CD14-positive monocyte (primary cell): Measurements from ENCODE around the gene RNU11. TPM values are rescaled to one million over a fixed set of nuclear protein-coding genes. Genes with fewer than 3 reads are reported as not detected.
A peak's percentile ranks its signal among the peaks of the same experiment; 100 is the strongest.

Experiments used
- DNase-seq, 3 donors: peaks; one replicate each; pipeline ENCODE4 v3.0.0-alpha.2; 2011 to 2022
- H2AFZ ChIP-seq: 2 replicates; pipeline ENCODE4 v1.6.0; 2012; ENCODE audit warnings: mild to moderate bottlenecking, low read depth, low read length, inconsistent platforms; ENCODE audit not compliant: insufficient read depth, poor library complexity, severe bottlenecking
- H3K27ac ChIP-seq, 2 donors: 1 replicate in 1 of 2; 2 replicates in 1 of 2; pipeline ENCODE4 v1.5.1; 2012 to 2013; ENCODE audit warnings: low read length in 2 of 2, control low read depth in 1 of 2, inconsistent platforms in 1 of 2, low read depth in 1 of 2, mild to moderate bottlenecking in 1 of 2
- H3K27me3 ChIP-seq, 2 donors: one replicate each; pipeline versions ENCODE4 v1.6.0 to v1.6.1; 2011 to 2013; ENCODE audit warnings: low read length in 2 of 2; ENCODE audit not compliant: control insufficient read depth in 2 of 2, insufficient read depth in 2 of 2
- H3K36me3 ChIP-seq, 2 donors: replicated peaks in 1 of 2; 1 replicate in 1 of 2; 2 replicates in 1 of 2; pipeline versions ENCODE4 v1.5.1 to v1.6.1; 2012 to 2013; ENCODE audit warnings: low read length in 2 of 2, control low read depth in 1 of 2, inconsistent platforms in 1 of 2, mild to moderate bottlenecking in 1 of 2; ENCODE audit not compliant: insufficient read depth in 2 of 2, control insufficient read depth in 1 of 2
- H3K4me1 ChIP-seq, 2 donors: 1 replicate in 1 of 2; 2 replicates in 1 of 2; pipeline versions ENCODE4 v1.5.1 to v1.6.1; 2012 to 2013; ENCODE audit warnings: low read length in 2 of 2, control low read depth in 1 of 2, inconsistent platforms in 1 of 2, mild to moderate bottlenecking in 1 of 2, moderate library complexity in 1 of 2; ENCODE audit not compliant: insufficient read depth in 2 of 2, control insufficient read depth in 1 of 2
- H3K4me2 ChIP-seq: replicated peaks from 2 replicates; pipeline ENCODE3; 2012; ENCODE audit warnings: low read length, moderate library complexity, mild to moderate bottlenecking; ENCODE audit not compliant: poor library complexity, severe bottlenecking; ENCODE audit errors: extremely low read depth
- H3K4me3 ChIP-seq, 3 experiments: fragments of 200-600 bp in 1 of 3; sonication (generic) in 1 of 3; replicated peaks in 1 of 3; 1 replicate in 2 of 3; 2 replicates in 1 of 3; pipeline ENCODE4 v1.5.1; 2011 to 2013; ENCODE audit warnings: low read length in 3 of 3, mild to moderate bottlenecking in 3 of 3, control low read depth in 2 of 3, low read depth in 2 of 3, inconsistent platforms in 1 of 3, moderate library complexity in 1 of 3
- H3K79me2 ChIP-seq: 2 replicates; pipeline ENCODE4 v1.6.0; 2012; ENCODE audit warnings: mild to moderate bottlenecking, control low read depth, inconsistent platforms, low read length, moderate library complexity; ENCODE audit not compliant: insufficient read depth
- H3K9ac ChIP-seq: 2 replicates; pipeline ENCODE4 v1.6.0; 2017; ENCODE audit warnings: low read length, mild to moderate bottlenecking; ENCODE audit not compliant: insufficient read depth, poor library complexity, severe bottlenecking
- H3K9me3 ChIP-seq, 2 donors: replicated peaks in 1 of 2; 1 replicate in 1 of 2; 2 replicates in 1 of 2; pipeline versions ENCODE4 v1.5.1 to v1.6.1; 2012 to 2013; ENCODE audit warnings: low read length in 2 of 2, control low read depth in 1 of 2; ENCODE audit not compliant: control insufficient read depth in 1 of 2, insufficient read depth in 1 of 2
- H4K20me1 ChIP-seq: 2 replicates; pipeline ENCODE4 v1.6.0; 2012; ENCODE audit warnings: mild to moderate bottlenecking, low read length, control low read depth, moderate library complexity; ENCODE audit not compliant: insufficient read depth
- H3K27ac Mint-ChIP-seq, 7 donors: one replicate each; pipeline ENCODE4 v1.8.0; 2020; ENCODE audit warnings: mild to moderate bottlenecking in 7 of 7, mixed read lengths in 7 of 7, moderate library complexity in 6 of 7, inconsistent platforms in 2 of 7
- H3K27me3 Mint-ChIP-seq, 3 donors: one replicate each; pipeline ENCODE4 v1.8.0; 2021 to 2022; ENCODE audit warnings: low read depth in 3 of 3, mild to moderate bottlenecking in 3 of 3, mixed read lengths in 3 of 3, moderate library complexity in 3 of 3, inconsistent platforms in 1 of 3
- H3K36me3 Mint-ChIP-seq, 2 donors: one replicate each; pipeline ENCODE4 v1.8.0; 2020; ENCODE audit warnings: mixed read lengths in 2 of 2, inconsistent platforms in 1 of 2, mild to moderate bottlenecking in 1 of 2
- H3K4me1 Mint-ChIP-seq: one replicate; pipeline ENCODE4 v1.8.0; 2020; ENCODE audit warnings: mild to moderate bottlenecking, mixed read lengths
- H3K4me3 Mint-ChIP-seq, 2 donors: one replicate each; pipeline ENCODE4 v1.8.0; 2020; ENCODE audit warnings: mild to moderate bottlenecking in 2 of 2, mixed read lengths in 2 of 2, moderate library complexity in 1 of 2
- H3K9me3 Mint-ChIP-seq, 7 donors: one replicate each; pipeline ENCODE4 v1.8.0; 2020 to 2022; ENCODE audit warnings: mixed read lengths in 7 of 7, mild to moderate bottlenecking in 6 of 7, moderate library complexity in 6 of 7, inconsistent platforms in 2 of 7
- CTCF ChIP-seq: fragments of 200-600 bp; IDR thresholded peaks from one replicate; pipeline ENCODE4 v1.8.0; 2022; ENCODE audit warnings: antibody characterized with exemption, mild to moderate bottlenecking
- whole genome bisulfite sequencing: methylation state at CpG from one replicate; pipeline ENCODE4 v1.1.5; 2013; ENCODE audit warnings: missing lambda C conversion rate; ENCODE audit not compliant: insufficient coverage; 5-methylcytosine and 5-hydroxymethylcytosine counted together
- intact Hi-C, 2 donors: fragments of 100-400 bp; cut with micrococcal nuclease; formaldehyde crosslinking; loops; one replicate each; pipeline versions ENCODE4 v1.15.0 to v1.15.1; 2023
- polyA plus RNA-seq, 3 donors: library from polyadenylated mRNA; depleted of rRNA in 1 of 3; unstranded in 2 of 3; stranded (reverse) in 1 of 3; fragments of 300-500 nt in 2 of 3; fragments of >200 nt in 1 of 3; fragmentation: Illumina TruSeq in 2 of 3; gene quantifications; 1 replicate in 2 of 3; 2 replicates in 1 of 3; pipeline ENCODE4 v1.2.3, GENCODE V29; 2012 to 2021

Gene RNU11
- polyA plus RNA-seq, 3 donors = not detected

- intact Hi-C loops = no loop called here
- Histone ChIP-seq H3K36me3 (no peaks in the 10 kb centered on the region), H3K4me1 (peaks cover 14 to 22% of the 10 kb centered on the region in 2 donors), H3K9me3 (no peaks in the 10 kb centered on the region), H3K27ac (no peak overlapping the region), H3K4me3 (no peak overlapping the region), H2AFZ (no peak overlapping the region), H4K20me1 (no peaks in the 10 kb centered on the region), H3K79me2 (peaks cover under 1% of the 10 kb centered on the region), H3K4me2 (no peak overlapping the region), H3K9ac (no peak overlapping the region), H3K27me3 (no peaks in the 10 kb centered on the region)
- Mint-ChIP-seq H3K27me3 (peaks cover 0 to 1% (median 0%) of the 10 kb centered on the region in 3 donors), H3K4me1 (peaks cover 15% of the 10 kb centered on the region), H3K4me3 (no peak overlapping the region), H3K36me3 (no peaks in the 10 kb centered on the region), H3K27ac (no peak overlapping the region), H3K9me3 (no peaks in the 10 kb centered on the region)
- no peak for DNase-seq
- WGBS = 94% methylated on average over 2 of the region's 7 CpGs
- TF ChIP-seq CTCF = no peak
These were observed 15.6 kb downstream of the RNU11 start for GRCh38 chr1:28663871-28664470.

GRCh38 chr1:28666806-28667205, 18.4 kb downstream of the RNU11 start:
- H3K27me3 Mint-ChIP-seq = no peaks in the 10 kb centered on the region
- no peak overlapping the region for H3K9ac ChIP-seq
- no peaks in the 10 kb centered on the region for H3K36me3 Mint-ChIP-seq

More at GRCh38 chr1:28666806-28667205, 18.4 kb downstream of the RNU11 start:
- intact Hi-C loops = no loop called here
- no CpG with 5 or more reads among the region's 12 CpGs for WGBS
- Histone ChIP-seq H3K27me3 (no peaks in the 10 kb centered on the region), H3K4me3 (no peak overlapping the region), H3K4me1 (peaks cover 27 to 34% of the 10 kb centered on the region in 2 donors), H3K4me2 (no peak overlapping the region), H4K20me1 (peaks cover 10% of the 10 kb centered on the region), H3K9me3 (no peaks in the 10 kb centered on the region), H2AFZ (no peak overlapping the region), H3K36me3 (no peaks in the 10 kb centered on the region), H3K27ac (no peak overlapping the region), H3K79me2 (peaks cover 26% of the 10 kb centered on the region)
- TF ChIP-seq CTCF = no peak
- Mint-ChIP-seq H3K4me1 (peaks cover 18% of the 10 kb centered on the region), H3K4me3 (peak overlapping the region in 1 of 2 donors; percentile 24), H3K9me3 (no peaks in the 10 kb centered on the region), H3K27ac (no peak overlapping the region)
- DNase-seq = no peak
